Measurements from ENCODE around the gene PHAF1. TPM values are rescaled to one million over a fixed set of nuclear protein-coding genes. Genes with fewer than 3 reads are reported as not detected.

Gene PHAF1
- total and polyA plus RNA-seq, 9 of the 15 experiments (the other 6 are each of a cell fraction or from before 2014, with no cell fraction given), result 5.1 to 25.4 (median 13.8) TPM

DNA sequence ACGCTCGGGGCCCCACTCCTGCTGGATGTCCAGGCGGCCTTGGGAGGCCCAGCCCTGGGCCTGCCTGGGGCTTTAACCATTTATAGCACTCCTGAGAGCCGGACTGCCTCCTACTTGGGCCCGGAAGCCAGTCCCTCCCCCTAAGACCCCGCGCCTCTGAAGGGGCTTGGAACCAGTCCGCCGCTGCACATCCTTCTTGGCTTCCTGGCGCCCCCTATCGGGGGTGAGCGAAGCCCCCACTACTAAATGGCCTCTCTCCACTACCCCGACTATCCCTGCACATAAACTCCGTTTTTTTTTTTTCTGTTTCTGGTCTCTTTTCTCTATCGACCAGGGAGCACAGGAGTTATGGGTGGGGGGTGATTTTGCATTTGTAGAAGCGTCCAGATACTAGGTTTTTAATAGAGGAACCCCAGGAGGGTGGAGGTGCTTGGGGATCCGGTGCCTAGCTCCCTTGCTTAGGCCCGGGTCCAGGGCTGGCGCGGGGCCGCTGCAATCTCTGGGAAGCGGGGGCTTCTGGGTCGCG lies 60.0 kb downstream of the PHAF1 start (continued):
- TF ChIP-seq ZNF583 (CRISPR knock-in tag; IDR thresholded peaks at IDR 0.05) (no peak; the same call in 1 of the 2 replicates), ZNF695 (CRISPR knock-in tag; IDR thresholded peaks at IDR 0.05) (no peak), HNRNPK (IDR thresholded peaks at IDR 0.05; ENCODE audit: low read depth, low read length, poor library complexity, severe bottlenecking) (no peak), ZFP91 (CRISPR knock-in tag; IDR thresholded peaks at IDR 0.05) (no peak), SNIP1 (IDR thresholded peaks at IDR 0.05; ENCODE audit: low read depth) (no peak), ZNF766 (CRISPR knock-in tag; conservative IDR thresholded peaks at IDR 0.05) (no peak; the same call in 1 of the 2 replicates), NFXL1 (CRISPR knock-in tag; IDR thresholded peaks at IDR 0.05) (no peak), ZKSCAN1 (IDR thresholded peaks at IDR 0.05; ENCODE audit: low read depth, low read length) (no peak), U2AF2 (optimal IDR thresholded peaks at IDR 0.05; ENCODE audit: low read depth, low read length) (no peak), ATF1 (CRISPR knock-in tag; IDR thresholded peaks at IDR 0.05) (no peak), ATF1 (tag; IDR thresholded peaks at IDR 0.05) (0 out of 2 replicates have a peak, but pooled peaks have one; percentile 30), FOXP1 (CRISPR knock-in tag; IDR thresholded peaks at IDR 0.05) (no peak), MAZ (CRISPR knock-in tag; conservative IDR thresholded peaks at IDR 0.05 in 1 of 2, IDR thresholded peaks at IDR 0.05 in 1 of 2) (peak in 1 of 2 experiments; percentile 84; a peak in 2 of 4 replicates), SRSF1 (IDR thresholded peaks at IDR 0.05; ENCODE audit: low read depth, low read length) (no peak), ZFP1 (CRISPR knock-in tag; IDR thresholded peaks at IDR 0.05) (no peak), RCOR1 (IDR thresholded peaks at IDR 0.05; ENCODE audit: borderline replicate concordance in 1 of 2, low read depth in 2 of 2, low read length in 2 of 2) (0 out of 4 replicates have a peak, but pooled peaks of 1 of the 2 experiments have one; percentile 41), PYGO2 (tag; IDR thresholded peaks at IDR 0.05) (no peak), ID3 (CRISPR knock-in tag; IDR thresholded peaks at IDR 0.05) (no peak), ID3 (tag; IDR thresholded peaks at IDR 0.05) (0 out of 2 replicates have a peak, but pooled peaks have one; percentile 16), CHD1 (IDR thresholded peaks at IDR 0.05; ENCODE audit: low read length) (no peak), BDP1 (IDR thresholded peaks at IDR 0.05; ENCODE audit: insufficient read depth, insufficient read length) (no peak)
- TF ChIP-seq, protein P1, sequence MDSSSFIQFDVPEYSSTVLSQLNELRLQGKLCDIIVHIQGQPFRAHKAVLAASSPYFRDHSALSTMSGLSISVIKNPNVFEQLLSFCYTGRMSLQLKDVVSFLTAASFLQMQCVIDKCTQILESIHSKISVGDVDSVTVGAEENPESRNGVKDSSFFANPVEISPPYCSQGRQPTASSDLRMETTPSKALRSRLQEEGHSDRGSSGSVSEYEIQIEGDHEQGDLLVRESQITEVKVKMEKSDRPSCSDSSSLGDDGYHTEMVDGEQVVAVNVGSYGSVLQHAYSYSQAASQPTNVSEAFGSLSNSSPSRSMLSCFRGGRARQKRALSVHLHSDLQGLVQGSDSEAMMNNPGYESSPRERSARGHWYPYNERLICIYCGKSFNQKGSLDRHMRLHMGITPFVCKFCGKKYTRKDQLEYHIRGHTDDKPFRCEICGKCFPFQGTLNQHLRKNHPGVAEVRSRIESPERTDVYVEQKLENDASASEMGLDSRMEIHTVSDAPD (CRISPR knock-in tag; IDR thresholded peaks at IDR 0.05), result no peak

All from K562 (cell line).